ENCODE results near the gene VPREB1.
"Not testable (repeated sequence)": the region's sequence is repeated elsewhere in the genome, so short reads cannot be mapped to it uniquely, and the experiment has no call there.

VPREB1 gene

DNA sequence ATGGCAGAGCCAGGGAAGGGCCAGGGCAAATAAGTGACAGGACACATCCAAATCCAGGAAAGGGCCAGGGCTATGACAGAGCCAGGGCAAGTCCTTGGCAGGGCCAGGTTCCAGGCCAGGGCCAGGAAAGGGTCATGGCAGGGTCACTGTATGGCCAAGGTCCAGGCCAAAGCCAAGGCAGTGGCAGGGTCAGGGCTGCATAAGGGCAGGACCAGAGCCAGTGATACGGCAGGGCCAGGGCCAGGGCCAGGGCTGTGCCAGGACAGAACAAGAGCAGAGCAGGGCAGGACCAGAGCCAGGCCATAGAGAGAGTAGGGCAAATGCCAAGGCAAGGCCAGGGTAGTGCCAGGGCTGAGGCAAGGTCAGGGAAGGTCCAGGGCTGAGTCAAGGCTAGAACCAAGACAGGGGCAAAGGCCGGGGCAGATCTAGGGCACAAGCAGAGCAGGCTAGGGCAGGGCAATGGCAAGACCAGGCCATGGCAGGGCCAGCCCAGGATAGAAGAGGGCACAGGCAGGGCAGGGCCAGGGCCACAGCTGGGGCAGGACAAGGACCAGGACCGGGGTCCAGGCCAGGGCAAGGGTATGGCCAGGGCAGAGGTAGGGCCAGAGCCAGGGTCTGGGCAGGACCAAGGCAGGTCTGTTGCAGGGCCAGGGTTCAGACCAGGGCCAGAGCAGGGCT, 46.7 kb downstream of the VPREB1 start:
- H3K4me2 ChIP-seq (ENCODE audit: low read length); H3K36me3 ChIP-seq (ENCODE audit: insufficient read depth, low read length); H3K4me1 ChIP-seq (ENCODE audit: control insufficient read depth, insufficient read depth, low read length); H3K9me3 ChIP-seq (replicated peaks; ENCODE audit: low read length); H3K4me3 ChIP-seq (ENCODE audit: low read length); H3K9ac ChIP-seq (ENCODE audit: low read depth, low read length); H3K27me3 ChIP-seq (ENCODE audit: control insufficient read depth, insufficient read depth, low read length): not testable (repeated sequence)

DNA sequence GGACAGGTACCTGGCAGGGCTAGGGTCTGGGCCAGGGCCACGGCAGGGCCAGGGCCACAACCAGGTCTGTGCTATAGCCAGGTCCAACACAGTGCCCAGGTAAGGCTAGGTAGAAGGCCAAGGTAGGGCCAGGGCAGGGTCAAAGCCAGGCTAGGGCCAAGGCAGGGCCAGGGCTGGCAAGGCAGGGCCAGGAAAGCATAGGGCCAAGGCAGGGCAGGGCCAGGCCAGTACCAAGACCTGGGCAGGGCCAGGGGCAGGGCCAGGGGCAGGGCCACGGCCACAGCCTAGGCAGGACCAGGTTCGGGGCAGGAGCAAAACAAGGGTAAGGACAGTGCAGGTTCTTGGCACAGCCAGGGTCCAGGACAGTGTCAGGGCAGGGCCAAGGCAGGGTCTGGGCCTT, 48.1 kb downstream of the VPREB1 start:
- not testable (repeated sequence) for H3K4me1 ChIP-seq (ENCODE audit: control insufficient read depth, insufficient read depth, low read length); H3K9ac ChIP-seq (ENCODE audit: low read depth, low read length); H3K27me3 ChIP-seq (ENCODE audit: control insufficient read depth, insufficient read depth, low read length); H3K9me3 ChIP-seq (replicated peaks; ENCODE audit: low read length); H3K4me2 ChIP-seq (ENCODE audit: low read length); H3K4me3 ChIP-seq (ENCODE audit: low read length); H3K36me3 ChIP-seq (ENCODE audit: insufficient read depth, low read length)

GRCh38 chr22:22293436-22293835, 48.9 kb downstream of the VPREB1 start:
- H3K36me3 ChIP-seq (ENCODE audit: insufficient read depth, low read length); H3K4me1 ChIP-seq (ENCODE audit: control insufficient read depth, insufficient read depth, low read length); H3K27me3 ChIP-seq (ENCODE audit: control insufficient read depth, insufficient read depth, low read length): not testable (repeated sequence)

GRCh38 chr22:22294641-22295040, 50.1 kb downstream of the VPREB1 start:
- not testable (repeated sequence) for H3K27me3 ChIP-seq (ENCODE audit: control insufficient read depth, insufficient read depth, low read length); H3K4me2 ChIP-seq (ENCODE audit: low read length); H3K36me3 ChIP-seq (ENCODE audit: insufficient read depth, low read length); H3K4me3 ChIP-seq (ENCODE audit: low read length); H3K9me3 ChIP-seq (replicated peaks; ENCODE audit: low read length); H3K4me1 ChIP-seq (ENCODE audit: control insufficient read depth, insufficient read depth, low read length); H3K9ac ChIP-seq (ENCODE audit: low read depth, low read length)

More at GRCh38 chr22:22293436-22293835, 48.9 kb downstream of the VPREB1 start:
- H3K4me3 ChIP-seq (ENCODE audit: low read length); H3K9ac ChIP-seq (ENCODE audit: low read depth, low read length); H3K9me3 ChIP-seq (replicated peaks; ENCODE audit: low read length); H3K4me2 ChIP-seq (ENCODE audit: low read length): not testable (repeated sequence)
